GM12878 (cell line): ENCODE results near the gene VWA3B.

ENCODE experiments used
- CREB1 ChIP-seq: IDR thresholded peaks from 2 replicates; pipeline ENCODE4 v1.6.1; 2012; ENCODE audit warnings: low read depth, mild to moderate bottlenecking, inconsistent platforms
- KDM1A ChIP-seq: fragments of 200-600 bp; sonication (generic); IDR thresholded peaks from 2 replicates; pipeline ENCODE4 v1.6.1; 2016; ENCODE audit warnings: borderline replicate concordance
- POLR2A ChIP-seq: IDR thresholded peaks from 2 replicates; pipeline ENCODE4 v1.6.1; 2011; ENCODE audit warnings: low read depth, mild to moderate bottlenecking, low read length
- POLR2AphosphoS5 ChIP-seq: IDR thresholded peaks from 2 replicates; pipeline ENCODE4 v1.6.1; 2011; ENCODE audit warnings: mild to moderate bottlenecking, low read length, inconsistent platforms
- ZNF274 ChIP-seq: IDR thresholded peaks from one replicate; pipeline ENCODE4 v1.8.0; 2011; ENCODE audit not compliant: insufficient read length, insufficient read depth
- TF ChIP-seq, protein P1 (sequence below), 3 experiments: IDR thresholded peaks in 2 of 3; conservative IDR thresholded peaks in 1 of 3; 2 replicates each; pipeline ENCODE4 v1.5.1; 2011; ENCODE audit warnings: low read depth in 3 of 3, low read length in 3 of 3, mild to moderate bottlenecking in 3 of 3, control low read depth in 2 of 3, moderate library complexity in 2 of 3, inconsistent platforms in 1 of 3, mixed read lengths in 1 of 3; ENCODE audit not compliant: control insufficient read depth in 2 of 3, insufficient read depth in 1 of 3; ENCODE audit errors: extremely low read depth in 1 of 3
- TF ChIP-seq, protein P2 (sequence below): IDR thresholded peaks from 2 replicates; pipeline ENCODE4 v1.6.1; 2012; ENCODE audit warnings: mild to moderate bottlenecking, low read depth, low read length

DNA sequence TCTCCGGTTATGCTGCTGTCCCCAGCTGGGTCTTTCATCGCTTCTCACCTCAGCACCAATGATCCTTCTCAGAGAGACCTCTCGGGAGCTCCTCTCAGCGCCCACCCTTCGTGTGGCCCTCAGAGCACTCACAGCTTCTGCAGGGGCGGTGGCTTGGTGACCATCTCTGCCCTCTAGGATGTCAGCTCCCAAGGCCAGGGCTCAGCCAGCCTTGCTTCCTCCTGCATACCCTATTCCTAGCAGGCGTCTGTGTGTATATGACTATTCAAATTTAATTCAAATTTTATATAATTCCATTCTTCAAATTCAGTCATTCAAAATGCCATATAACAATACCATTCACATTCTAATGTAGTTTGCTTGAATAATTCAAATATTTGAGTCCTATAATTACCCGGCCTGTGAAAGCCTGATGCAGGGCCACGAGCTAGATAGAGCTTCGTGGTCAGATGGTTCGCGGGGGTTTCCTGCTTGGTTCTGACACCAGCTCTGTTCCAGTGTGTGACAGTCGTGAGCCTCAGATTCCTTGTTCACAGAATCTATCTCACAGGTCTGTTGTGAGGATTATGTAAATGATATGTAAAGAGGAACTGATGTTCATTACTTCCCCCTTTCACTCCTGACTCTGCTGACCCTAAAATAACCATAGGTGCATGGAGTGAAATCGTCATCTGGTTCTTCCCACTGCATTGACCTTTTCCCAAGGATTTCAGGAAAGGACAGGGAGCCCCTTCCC lies 165.2 kb downstream of the VWA3B start:
- TF ChIP-seq POLR2AphosphoS5 (no peak), CREB1 (no peak), KDM1A (no peak), ZNF274 (no peak), POLR2A (no peak)
- TF ChIP-seq, protein P1, sequence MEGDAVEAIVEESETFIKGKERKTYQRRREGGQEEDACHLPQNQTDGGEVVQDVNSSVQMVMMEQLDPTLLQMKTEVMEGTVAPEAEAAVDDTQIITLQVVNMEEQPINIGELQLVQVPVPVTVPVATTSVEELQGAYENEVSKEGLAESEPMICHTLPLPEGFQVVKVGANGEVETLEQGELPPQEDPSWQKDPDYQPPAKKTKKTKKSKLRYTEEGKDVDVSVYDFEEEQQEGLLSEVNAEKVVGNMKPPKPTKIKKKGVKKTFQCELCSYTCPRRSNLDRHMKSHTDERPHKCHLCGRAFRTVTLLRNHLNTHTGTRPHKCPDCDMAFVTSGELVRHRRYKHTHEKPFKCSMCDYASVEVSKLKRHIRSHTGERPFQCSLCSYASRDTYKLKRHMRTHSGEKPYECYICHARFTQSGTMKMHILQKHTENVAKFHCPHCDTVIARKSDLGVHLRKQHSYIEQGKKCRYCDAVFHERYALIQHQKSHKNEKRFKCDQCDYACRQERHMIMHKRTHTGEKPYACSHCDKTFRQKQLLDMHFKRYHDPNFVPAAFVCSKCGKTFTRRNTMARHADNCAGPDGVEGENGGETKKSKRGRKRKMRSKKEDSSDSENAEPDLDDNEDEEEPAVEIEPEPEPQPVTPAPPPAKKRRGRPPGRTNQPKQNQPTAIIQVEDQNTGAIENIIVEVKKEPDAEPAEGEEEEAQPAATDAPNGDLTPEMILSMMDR (IDR thresholded peaks at IDR 0.05 in 2 of 3, conservative IDR thresholded peaks at IDR 0.05 in 1 of 3; ENCODE audit: control insufficient read depth in 2 of 3, extremely low read depth in 1 of 3, insufficient read depth in 1 of 3, low read depth in 3 of 3, low read length in 3 of 3), result no peak
- TF ChIP-seq, protein P2, sequence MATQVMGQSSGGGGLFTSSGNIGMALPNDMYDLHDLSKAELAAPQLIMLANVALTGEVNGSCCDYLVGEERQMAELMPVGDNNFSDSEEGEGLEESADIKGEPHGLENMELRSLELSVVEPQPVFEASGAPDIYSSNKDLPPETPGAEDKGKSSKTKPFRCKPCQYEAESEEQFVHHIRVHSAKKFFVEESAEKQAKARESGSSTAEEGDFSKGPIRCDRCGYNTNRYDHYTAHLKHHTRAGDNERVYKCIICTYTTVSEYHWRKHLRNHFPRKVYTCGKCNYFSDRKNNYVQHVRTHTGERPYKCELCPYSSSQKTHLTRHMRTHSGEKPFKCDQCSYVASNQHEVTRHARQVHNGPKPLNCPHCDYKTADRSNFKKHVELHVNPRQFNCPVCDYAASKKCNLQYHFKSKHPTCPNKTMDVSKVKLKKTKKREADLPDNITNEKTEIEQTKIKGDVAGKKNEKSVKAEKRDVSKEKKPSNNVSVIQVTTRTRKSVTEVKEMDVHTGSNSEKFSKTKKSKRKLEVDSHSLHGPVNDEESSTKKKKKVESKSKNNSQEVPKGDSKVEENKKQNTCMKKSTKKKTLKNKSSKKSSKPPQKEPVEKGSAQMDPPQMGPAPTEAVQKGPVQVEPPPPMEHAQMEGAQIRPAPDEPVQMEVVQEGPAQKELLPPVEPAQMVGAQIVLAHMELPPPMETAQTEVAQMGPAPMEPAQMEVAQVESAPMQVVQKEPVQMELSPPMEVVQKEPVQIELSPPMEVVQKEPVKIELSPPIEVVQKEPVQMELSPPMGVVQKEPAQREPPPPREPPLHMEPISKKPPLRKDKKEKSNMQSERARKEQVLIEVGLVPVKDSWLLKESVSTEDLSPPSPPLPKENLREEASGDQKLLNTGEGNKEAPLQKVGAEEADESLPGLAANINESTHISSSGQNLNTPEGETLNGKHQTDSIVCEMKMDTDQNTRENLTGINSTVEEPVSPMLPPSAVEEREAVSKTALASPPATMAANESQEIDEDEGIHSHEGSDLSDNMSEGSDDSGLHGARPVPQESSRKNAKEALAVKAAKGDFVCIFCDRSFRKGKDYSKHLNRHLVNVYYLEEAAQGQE, result no peak
